Gastroesophageal sphincter (tissue), 4 donors: ENCODE data around the gene PCGF1. TPM values are rescaled to one million over a fixed set of nuclear protein-coding genes. Genes with fewer than 3 reads are reported as not detected.
A peak's percentile ranks its signal among the peaks of the same experiment; 100 is the strongest.

ENCODE experiments used
- ATAC-seq: fragments of 150-250 bp; one replicate; pipeline ENCODE4 v1.9.1; 2016; ENCODE audit warnings: mild to moderate bottlenecking, moderate library complexity
- H3K27ac ChIP-seq, 4 donors: fragments of 200-600 bp; sonication (generic) in 3 of 4; 1 replicate in 3 of 4; 2 replicates in 1 of 4; pipeline ENCODE4 v1.5.1; 2016 to 2019
- H3K27me3 ChIP-seq: fragments of 200-600 bp; sonication (generic); one replicate; pipeline ENCODE4 v1.5.1; 2019
- H3K36me3 ChIP-seq, 2 donors: fragments of 200-600 bp; sonication (generic); one replicate each; pipeline ENCODE4 v1.5.1; 2019; ENCODE audit warnings: control low read depth in 1 of 2
- H3K4me1 ChIP-seq, 3 donors: fragments of 200-600 bp; sonication (generic); 1 replicate in 2 of 3; 2 replicates in 1 of 3; pipeline ENCODE4 v1.5.1; 2016 to 2019; ENCODE audit warnings: control low read depth in 2 of 3
- H3K4me3 ChIP-seq, 2 donors: fragments of 200-600 bp; sonication (generic); one replicate each; pipeline ENCODE4 v1.5.1; 2019; ENCODE audit warnings: mild to moderate bottlenecking in 1 of 2, moderate library complexity in 1 of 2
- H3K9me3 ChIP-seq, 3 donors: fragments of 200-600 bp; sonication (generic); one replicate each; pipeline ENCODE4 v1.5.1; 2017 to 2019; ENCODE audit warnings: control low read depth in 2 of 3
- CTCF ChIP-seq, 4 experiments: fragments of 200-600 bp in 2 of 4; fragments of 450-650 bp in 2 of 4; sonication (generic) in 1 of 4; IDR thresholded peaks; one replicate each; pipeline ENCODE4 v1.5.1; 2017 to 2019; ENCODE audit warnings: antibody characterized with exemption in 4 of 4, mild to moderate bottlenecking in 2 of 4, moderate library complexity in 2 of 4
- EP300 ChIP-seq: sonication (generic); formaldehyde crosslinking; IDR thresholded peaks from one replicate; pipeline ENCODE4 v1.6.1; 2017; ENCODE audit warnings: antibody characterized with exemption, mild to moderate bottlenecking
- POLR2A ChIP-seq, 2 donors: fragments of 450-650 bp; IDR thresholded peaks; one replicate each; pipeline ENCODE4 v1.6.1; 2017; ENCODE audit warnings: antibody characterized with exemption in 2 of 2, mild to moderate bottlenecking in 2 of 2, moderate library complexity in 1 of 2
- POLR2AphosphoS5 ChIP-seq: sonication (generic); formaldehyde crosslinking; IDR thresholded peaks from one replicate; pipeline ENCODE4 v1.6.1; 2017; ENCODE audit warnings: antibody characterized with exemption
- WGBS, 2 donors: methylation state at CpG; one replicate each; pipeline ENCODE4 v1.1.5; 2018; ENCODE audit warnings: low coverage in 1 of 2; 5-methylcytosine and 5-hydroxymethylcytosine counted together
- total RNA-seq, 4 donors: library from RNA; depleted of rRNA; stranded (reverse); fragments of >200 nt; gene quantifications; one replicate each; pipeline ENCODE4 v1.1.0, GENCODE V29; 2016

The PCGF1 gene
- total RNA-seq, 4 donors from 2014 or later, result 9.6 to 24.0 (median 18.2) TPM

- TF ChIP-seq POLR2A (IDR thresholded peaks at IDR 0.05) (no peak), POLR2AphosphoS5 (no peak), CTCF (IDR thresholded peaks at IDR 0.05) (no peak), EP300 (no peak)
- no peak overlapping the region for H3K27ac ChIP-seq
- no peaks in the 10 kb centered on the region for H3K9me3 ChIP-seq
- H3K27me3 ChIP-seq, result peaks cover 14% of the 10 kb centered on the region
- peaks cover 0 to 31% of the 10 kb centered on the region in 2 donors for H3K36me3 ChIP-seq
- WGBS, 2 donors, result 96% methylated on average over 6 of the region's 10 CpGs; no CpG with 5 or more reads in 1 of the 2 donors
- H3K4me3 ChIP-seq, result no peak overlapping the region
- no peak for ATAC-seq
- H3K4me1 ChIP-seq, result peaks cover 2 to 20% (median 6%) of the 10 kb centered on the region in 3 donors
Measured at GRCh38 chr2:74524955-74525716, 17.6 kb upstream of the PCGF1 start.

GRCh38 chr2:74524005-74524404 lies 16.5 kb upstream of the PCGF1 start:
- H3K9me3 ChIP-seq, result no peaks in the 10 kb centered on the region
- H3K36me3 ChIP-seq, result peaks cover 0 to 31% of the 10 kb centered on the region in 2 donors
- no peak overlapping the region for H3K27ac ChIP-seq
- ATAC-seq, result no peak
- peaks cover 25% of the 10 kb centered on the region for H3K27me3 ChIP-seq
- H3K4me3 ChIP-seq, result no peak overlapping the region
- TF ChIP-seq POLR2AphosphoS5 (no peak), POLR2A (IDR thresholded peaks at IDR 0.05) (no peak), EP300 (no peak), CTCF (IDR thresholded peaks at IDR 0.05) (no peak)
- 74 to 85% methylated on average over 2 to 4 of the region's 9 CpGs for WGBS, 2 donors
- peaks cover 2 to 19% (median 6%) of the 10 kb centered on the region in 3 donors for H3K4me1 ChIP-seq

DNA sequence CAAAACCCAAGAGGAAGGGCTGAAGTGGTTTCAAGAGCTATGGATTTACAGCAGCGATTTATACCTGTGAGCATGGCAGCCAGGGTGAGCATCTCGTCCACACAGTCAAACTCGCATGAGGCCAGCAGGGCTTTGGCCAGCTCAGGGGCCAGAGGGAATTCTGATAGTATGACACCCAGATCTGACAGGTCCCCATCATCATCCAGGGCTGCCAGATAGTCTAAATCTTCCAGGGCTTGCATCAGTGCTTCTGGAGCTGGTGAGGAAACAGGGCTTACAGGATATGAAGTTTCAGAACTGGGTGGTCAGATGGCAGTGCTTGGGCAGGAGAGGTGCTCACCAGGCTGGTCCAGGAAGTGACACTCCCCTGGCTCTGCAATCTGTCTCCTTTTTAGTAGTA lies 15.0 kb upstream of the PCGF1 start:
- 72% methylated on average over 3 of the region's 3 CpGs; no CpG with 5 or more reads in 1 of the 2 donors for WGBS, 2 donors
- TF ChIP-seq POLR2A (IDR thresholded peaks at IDR 0.05), result no peak
- TF ChIP-seq EP300, result no peak
- TF ChIP-seq CTCF (IDR thresholded peaks at IDR 0.05), result no peak
- no peak for TF ChIP-seq POLR2AphosphoS5
- peaks cover 40% of the 10 kb centered on the region for H3K27me3 ChIP-seq
- peaks cover 0 to 5% (median 0%) of the 10 kb centered on the region in 3 donors for H3K4me1 ChIP-seq
- no peak overlapping the region for H3K27ac ChIP-seq
- H3K9me3 ChIP-seq, result no peaks in the 10 kb centered on the region
- ATAC-seq, result no peak
- H3K36me3 ChIP-seq, result peaks cover 0 to 22% of the 10 kb centered on the region in 2 donors
- no peak overlapping the region for H3K4me3 ChIP-seq

DNA sequence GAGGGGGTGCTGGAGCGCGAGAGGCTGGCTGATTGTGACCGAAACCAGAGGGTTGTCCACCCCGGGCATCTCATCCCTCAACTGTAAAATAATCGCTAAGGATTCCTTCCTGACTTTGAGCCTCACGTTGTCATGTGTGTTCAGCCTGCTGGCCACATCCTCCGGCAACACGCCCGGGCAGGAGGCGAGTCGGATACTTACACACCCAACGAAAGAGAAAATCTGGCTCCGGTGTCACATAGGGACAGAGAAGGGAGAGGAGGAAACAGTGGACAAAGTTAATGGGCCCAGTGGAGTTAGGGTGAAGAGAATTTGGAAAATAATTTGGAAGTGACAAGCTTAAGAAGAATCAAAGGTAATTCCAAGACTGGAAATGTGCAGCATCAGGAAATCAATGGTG lies 9.2 kb upstream of the PCGF1 start:
- no peak for TF ChIP-seq EP300
- no peak for TF ChIP-seq POLR2A (IDR thresholded peaks at IDR 0.05)
- no peak for TF ChIP-seq CTCF (IDR thresholded peaks at IDR 0.05)
- TF ChIP-seq POLR2AphosphoS5, result no peak
- peak overlapping the region in 1 of 2 donors; percentile 43 for H3K4me3 ChIP-seq
- H3K9me3 ChIP-seq, result no peaks in the 10 kb centered on the region
- no peak overlapping the region for H3K27ac ChIP-seq
- peaks cover 98% of the 10 kb centered on the region for H3K27me3 ChIP-seq
- ATAC-seq, result no peak
- 44 to 93% methylated on average over 3 to 9 of the region's 13 CpGs for WGBS, 2 donors
- peaks cover 0 to 38% (median 29%) of the 10 kb centered on the region in 3 donors for H3K4me1 ChIP-seq
- no peaks in the 10 kb centered on the region for H3K36me3 ChIP-seq
